Ovary (tissue), 3 donors: ENCODE measurements around the gene ZBTB45.

Experiments
- EP300 ChIP-seq: sonication (generic); formaldehyde crosslinking; IDR thresholded peaks from one replicate; pipeline ENCODE4 v1.6.1; 2017; ENCODE audit warnings: antibody characterized with exemption
- POLR2A ChIP-seq: fragments of 450-650 bp; IDR thresholded peaks from one replicate; pipeline ENCODE4 v1.6.1; 2017; ENCODE audit warnings: antibody characterized with exemption, mild to moderate bottlenecking, moderate library complexity
- TF ChIP-seq, protein P1 (sequence below), 3 donors: fragments of 450-650 bp in 2 of 3; fragments of 200-600 bp in 1 of 3; IDR thresholded peaks; one replicate each; pipeline versions ENCODE4 v1.5.1 to v1.8.0; 2016 to 2022; ENCODE audit warnings: antibody characterized with exemption in 3 of 3, mild to moderate bottlenecking in 1 of 3
- donor health status: DM: no; HTN: no; CAD: no.

DNA sequence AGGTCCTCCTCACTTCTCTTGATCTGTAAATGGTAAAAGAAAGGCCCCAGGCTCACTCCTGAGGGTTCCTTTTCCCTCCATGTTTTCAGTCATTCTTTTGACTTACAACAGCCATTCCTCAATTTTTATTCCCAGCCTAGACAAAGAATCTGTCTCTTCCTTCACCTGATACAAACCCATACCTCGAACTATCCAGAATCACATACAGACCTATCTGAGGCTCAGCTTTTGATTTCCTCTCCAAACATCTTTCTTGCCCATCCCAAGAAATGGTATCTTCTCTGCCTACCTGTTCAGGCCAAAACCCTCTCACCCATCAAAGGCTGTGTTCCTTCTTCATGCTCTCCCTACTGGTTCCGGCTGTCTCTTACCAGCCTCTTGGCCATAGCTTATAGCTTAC, 33.0 kb upstream of the ZBTB45 start:
- no peak for TF ChIP-seq EP300
- TF ChIP-seq, protein P1, sequence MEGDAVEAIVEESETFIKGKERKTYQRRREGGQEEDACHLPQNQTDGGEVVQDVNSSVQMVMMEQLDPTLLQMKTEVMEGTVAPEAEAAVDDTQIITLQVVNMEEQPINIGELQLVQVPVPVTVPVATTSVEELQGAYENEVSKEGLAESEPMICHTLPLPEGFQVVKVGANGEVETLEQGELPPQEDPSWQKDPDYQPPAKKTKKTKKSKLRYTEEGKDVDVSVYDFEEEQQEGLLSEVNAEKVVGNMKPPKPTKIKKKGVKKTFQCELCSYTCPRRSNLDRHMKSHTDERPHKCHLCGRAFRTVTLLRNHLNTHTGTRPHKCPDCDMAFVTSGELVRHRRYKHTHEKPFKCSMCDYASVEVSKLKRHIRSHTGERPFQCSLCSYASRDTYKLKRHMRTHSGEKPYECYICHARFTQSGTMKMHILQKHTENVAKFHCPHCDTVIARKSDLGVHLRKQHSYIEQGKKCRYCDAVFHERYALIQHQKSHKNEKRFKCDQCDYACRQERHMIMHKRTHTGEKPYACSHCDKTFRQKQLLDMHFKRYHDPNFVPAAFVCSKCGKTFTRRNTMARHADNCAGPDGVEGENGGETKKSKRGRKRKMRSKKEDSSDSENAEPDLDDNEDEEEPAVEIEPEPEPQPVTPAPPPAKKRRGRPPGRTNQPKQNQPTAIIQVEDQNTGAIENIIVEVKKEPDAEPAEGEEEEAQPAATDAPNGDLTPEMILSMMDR (IDR thresholded peaks at IDR 0.05) = no peak
- no peak for TF ChIP-seq POLR2A
